Astrocyte of the spinal cord (primary cell): Measurements from ENCODE around the gene MAP1B.

Source experiments
- DNase-seq: peaks from one replicate; pipeline ENCODE4 v3.0.0; 2011; ENCODE audit warnings: low read depth, low spot score
- H3K4me3 ChIP-seq: 2 replicates; pipeline ENCODE4 v1.5.1; 2011; ENCODE audit warnings: low read depth, mild to moderate bottlenecking, low read length, moderate library complexity
- CTCF ChIP-seq: IDR thresholded peaks from 2 replicates; pipeline ENCODE4 v1.5.1; 2012; ENCODE audit warnings: low read depth, mild to moderate bottlenecking, low read length, inconsistent platforms
- in situ Hi-C: cut with HindIII; loops from 2 replicates; pipeline ENCODE4 v1.10.0; 2017; ENCODE audit warnings: low sequenced_read_pairs

MAP1B gene

DNA sequence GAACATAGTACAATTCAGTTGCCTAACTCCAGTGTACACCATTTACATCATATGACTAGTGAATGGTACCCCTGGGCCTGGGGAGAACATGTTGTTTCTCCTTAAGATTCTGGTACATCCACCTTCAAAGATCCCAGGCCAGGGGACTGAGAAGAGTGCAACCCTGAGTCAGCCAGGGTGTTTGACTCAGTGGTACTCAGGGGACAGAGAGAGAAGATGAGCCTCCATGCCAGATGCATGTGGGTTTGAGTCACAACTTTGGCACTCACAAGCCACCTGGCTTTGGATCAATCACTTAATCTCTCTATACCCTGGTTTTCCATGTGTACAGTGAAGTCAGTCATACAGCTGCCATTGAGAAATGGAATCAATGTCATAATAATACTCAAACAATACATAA lies 53.7 kb downstream of the MAP1B start:
- no peak overlapping the region for H3K4me3 ChIP-seq
- TF ChIP-seq CTCF, result no peak
- DNase-seq, result peak; percentile 52
- in situ Hi-C loops, result no loop called here

GRCh38 chr5:72161951-72162350 lies 54.7 kb downstream of the MAP1B start:
- H3K4me3 ChIP-seq, result no peak overlapping the region
- TF ChIP-seq CTCF, result no peak
- no peak for DNase-seq
- in situ Hi-C loops, result no loop called here

DNA sequence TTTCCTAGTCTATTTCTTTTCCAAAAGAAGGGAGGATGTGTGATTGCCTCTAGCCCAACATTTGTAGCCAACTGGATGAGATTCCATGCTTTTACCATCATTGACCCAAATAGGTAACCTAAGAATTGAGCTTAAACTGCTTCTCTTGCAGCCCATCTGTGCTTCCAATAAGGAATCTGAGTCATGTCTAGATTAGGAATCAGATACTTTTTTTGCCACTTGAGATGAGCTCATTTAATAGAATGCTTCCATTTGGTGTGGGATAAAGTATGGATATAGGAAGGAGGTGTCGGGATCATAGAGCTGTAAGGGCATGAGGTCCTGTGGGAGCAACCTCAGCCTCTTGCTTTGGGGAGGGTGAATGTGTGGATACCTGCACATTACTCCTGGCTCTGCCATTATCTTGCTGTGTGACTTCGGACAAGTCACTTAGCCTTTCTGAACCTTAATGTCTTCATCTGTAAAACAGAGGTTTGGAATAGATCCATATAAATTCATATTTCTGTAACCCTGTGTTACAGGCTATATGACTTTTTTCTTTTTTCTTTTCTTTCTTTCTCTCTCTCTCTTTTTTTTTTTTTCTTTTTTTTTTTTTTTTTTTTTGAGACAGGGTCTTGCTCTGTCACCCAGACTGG lies 56.2 kb downstream of the MAP1B start:
- no peak overlapping the region for H3K4me3 ChIP-seq
- TF ChIP-seq CTCF, result no peak
- no peak for DNase-seq
- in situ Hi-C loops, result no loop called here

- peak; percentile 93 for DNase-seq
- no peak overlapping the region for H3K4me3 ChIP-seq
- TF ChIP-seq CTCF, result no peak
- in situ Hi-C loops, result no loop called here
Measured at GRCh38 chr5:72166070-72166979, 59.0 kb downstream of the MAP1B start.

GRCh38 chr5:72167257-72167656 lies 60.0 kb downstream of the MAP1B start:
- DNase-seq, result no peak
- no peak for TF ChIP-seq CTCF
- H3K4me3 ChIP-seq, result no peak overlapping the region
- in situ Hi-C loops, result no loop called here

- no peak for TF ChIP-seq CTCF
- in situ Hi-C loops, result no loop called here
- DNase-seq, result no peak
- no peak overlapping the region for H3K4me3 ChIP-seq
Measured at GRCh38 chr5:72167804-72168203, 60.5 kb downstream of the MAP1B start.
